Endothelial cell of umbilical vein (primary cell): Measurements from ENCODE around the gene AUTS2. TPM values are rescaled to one million over a fixed set of nuclear protein-coding genes. Genes with fewer than 3 reads are reported as not detected.

Experiments
- BruUV-seq: library from RNA; stranded (reverse); fragments of 400-500 nt; replicated peaks from 2 replicates; lab custom pipeline; 2021; lab: Mats Ljungman, UMichigan
- CTCF ChIA-PET: fragments of 300-600, 350-600 bp; sonication (Branson Sonifier 250); formaldehyde crosslinking; loops from one replicate; lab custom pipeline; 2021; ENCODE audit warnings: antibody characterized with exemption, inconsistent platforms; lab: Charles Lee
- POLR2A ChIA-PET: fragments of 300-600, 350-600 bp; sonication (Branson Sonifier 250); formaldehyde crosslinking; loops from one replicate; lab custom pipeline; 2021; ENCODE audit warnings: antibody characterized with exemption, inconsistent platforms; lab: Charles Lee
- DNase-seq: peaks from one replicate; pipeline ENCODE4 v3.0.0-alpha.2; 2011; ENCODE audit warnings: low read depth, low spot score
- FAIRE-seq: peaks from 2 replicates; lab custom pipeline; 2011; peaks lifted over from hg19 to GRCh38; lab: Jason Lieb, UNC
- H2AFZ ChIP-seq: 2 replicates; pipeline ENCODE4 v1.6.0; 2012; ENCODE audit warnings: low read depth, low read length, control low read depth, inconsistent platforms
- H3K27ac ChIP-seq: 2 replicates; pipeline ENCODE4 v1.5.1; 2011; ENCODE audit warnings: low read depth, mild to moderate bottlenecking, control low read depth, low read length, moderate library complexity; ENCODE audit not compliant: insufficient read depth
- H3K27me3 ChIP-seq, 2 experiments: 2 replicates each; pipeline versions ENCODE4 v1.6.0 to v1.6.1; 2011; ENCODE audit warnings: low read length in 2 of 2, mixed read lengths in 1 of 2; ENCODE audit not compliant: control insufficient read depth in 2 of 2, insufficient read depth in 2 of 2
- H3K36me3 ChIP-seq, 2 experiments: 2 replicates in 1 of 2; 3 replicates in 1 of 2; pipeline ENCODE4 v1.5.1; 2011; ENCODE audit warnings: low read length in 2 of 2, mild to moderate bottlenecking in 1 of 2, moderate library complexity in 1 of 2; ENCODE audit not compliant: control insufficient read depth in 2 of 2, insufficient read depth in 2 of 2; ENCODE audit errors: extremely low read depth in 1 of 2
- H3K4me1 ChIP-seq: 3 replicates; pipeline ENCODE4 v1.5.1; 2011; ENCODE audit warnings: mild to moderate bottlenecking, low read length; ENCODE audit not compliant: control insufficient read depth, insufficient read depth; ENCODE audit errors: extremely low read depth
- H3K4me2 ChIP-seq: 2 replicates; pipeline ENCODE4 v1.6.1; 2011; ENCODE audit warnings: low read length, control low read depth, mixed read lengths; ENCODE audit not compliant: insufficient read depth
- H3K4me3 ChIP-seq, 3 experiments: fragments of 200-600 bp in 1 of 3; sonication (generic), shearing (Covaris generic) in 1 of 3; replicated peaks in 1 of 3; 2 replicates each; pipeline ENCODE4 v1.5.1; 2011 to 2016; ENCODE audit warnings: control low read depth in 3 of 3, low read length in 3 of 3, mild to moderate bottlenecking in 2 of 3, inconsistent platforms in 1 of 3, low read depth in 1 of 3, moderate library complexity in 1 of 3; ENCODE audit not compliant: insufficient read depth in 1 of 3
- H3K79me2 ChIP-seq: 2 replicates; pipeline ENCODE4 v1.6.0; 2012; ENCODE audit warnings: low read length, inconsistent platforms; ENCODE audit not compliant: control insufficient read depth, insufficient read depth
- H3K9ac ChIP-seq: replicated peaks from 2 replicates; pipeline ENCODE3; 2011; ENCODE audit warnings: low read length, control low read depth; ENCODE audit not compliant: insufficient read depth; ENCODE audit errors: extremely low read depth
- H3K9me1 ChIP-seq: replicated peaks from 3 replicates; pipeline ENCODE4 v1.6.0; 2011; ENCODE audit warnings: mild to moderate bottlenecking, low read length; ENCODE audit not compliant: control insufficient read depth, insufficient read depth; ENCODE audit errors: extremely low read depth
- H3K9me3 ChIP-seq: replicated peaks from 2 replicates; pipeline ENCODE4 v1.5.1; 2012; ENCODE audit warnings: low read length, inconsistent platforms; ENCODE audit not compliant: control insufficient read depth, insufficient read depth
- H4K20me1 ChIP-seq: replicated peaks from 2 replicates; pipeline ENCODE3; 2011; ENCODE audit warnings: mild to moderate bottlenecking, low read length; ENCODE audit not compliant: control insufficient read depth, insufficient read depth; ENCODE audit errors: extremely low read depth
- EZH2 ChIP-seq: IDR thresholded peaks from 2 replicates; pipeline ENCODE4 v1.6.1; 2012; ENCODE audit warnings: borderline replicate concordance, low read depth, mild to moderate bottlenecking, moderate library complexity, low read length, inconsistent platforms; ENCODE audit not compliant: severe bottlenecking
- FOS ChIP-seq: IDR thresholded peaks from 2 replicates; pipeline ENCODE4 v1.6.1; 2011; ENCODE audit warnings: mild to moderate bottlenecking, low read length, moderate library complexity, borderline replicate concordance; ENCODE audit not compliant: insufficient read depth
- GATA2 ChIP-seq: IDR thresholded peaks from 2 replicates; pipeline ENCODE4 v1.7.0; 2011; ENCODE audit warnings: low read depth, mild to moderate bottlenecking, moderate library complexity, mixed read lengths, low read length; ENCODE audit not compliant: insufficient read length, insufficient read depth
- JUN ChIP-seq: IDR thresholded peaks from 2 replicates; pipeline ENCODE4 v1.6.1; 2011; ENCODE audit warnings: borderline replicate concordance, low read depth; ENCODE audit not compliant: insufficient read length, insufficient read depth
- MYC ChIP-seq: IDR thresholded peaks from one replicate; pipeline ENCODE4 v1.6.1; 2011; ENCODE audit warnings: mild to moderate bottlenecking, low read depth, low read length
- POLR2A ChIP-seq: IDR thresholded peaks from 2 replicates; pipeline ENCODE4 v1.6.1; 2012; ENCODE audit warnings: low read depth, mild to moderate bottlenecking, control low read depth, low read length
- POLR2AphosphoS5 ChIP-seq: IDR thresholded peaks from 2 replicates; pipeline ENCODE4 v1.6.1; 2012; ENCODE audit warnings: low read depth, mild to moderate bottlenecking, control low read depth, low read length, moderate library complexity; ENCODE audit not compliant: insufficient read depth
- dilution Hi-C: fragments of 300-500 bp; cut with MboI; formaldehyde crosslinking; loops from one replicate; pipeline ENCODE4 v1.15.0; 2019; ENCODE audit warnings: low sequenced_read_pairs; ENCODE audit not compliant: extremely low pct_ligation_motif_present
- intact Hi-C: fragments of 100-400 bp; cut with micrococcal nuclease; formaldehyde crosslinking; loops from one replicate; pipeline ENCODE4 v1.10.0; 2022
- polyA plus RNA-seq, 4 experiments: library from polyadenylated mRNA; depleted of rRNA in 3 of 4; stranded (reverse) in 3 of 4; unstranded in 1 of 4; fragments of >200 nt; gene quantifications; 2 replicates each; pipeline versions ENCODE4 v1.2.1 to v1.2.3, GENCODE V29; 2011 to 2012; ENCODE audit warnings: missing spikeins in 1 of 4
- total RNA-seq: library from RNA; stranded (reverse); gene quantifications from 2 replicates; pipeline ENCODE4 v1.2.3, GENCODE V29; 2021
- TF ChIP-seq, protein P1 (sequence below), 2 donors: IDR thresholded peaks; 1 replicate in 1 of 2; 2 replicates in 1 of 2; pipeline ENCODE4 v1.5.1; 2011; ENCODE audit warnings: low read length in 2 of 2, mild to moderate bottlenecking in 2 of 2, moderate library complexity in 2 of 2, control low read depth in 1 of 2, inconsistent platforms in 1 of 2, low read depth in 1 of 2; ENCODE audit not compliant: insufficient read depth in 1 of 2; ENCODE audit errors: extremely low read depth in 1 of 2
- TF ChIP-seq, protein P2 (sequence below): IDR thresholded peaks from 2 replicates; pipeline ENCODE4 v1.6.1; 2011; ENCODE audit not compliant: insufficient read depth, insufficient read length

The AUTS2 gene
- total and polyA plus RNA-seq, 2 donors (not counting 3 experiments of a cell fraction or from before 2014, with no cell fraction given), result 0.59 to 8.0 TPM

DNA sequence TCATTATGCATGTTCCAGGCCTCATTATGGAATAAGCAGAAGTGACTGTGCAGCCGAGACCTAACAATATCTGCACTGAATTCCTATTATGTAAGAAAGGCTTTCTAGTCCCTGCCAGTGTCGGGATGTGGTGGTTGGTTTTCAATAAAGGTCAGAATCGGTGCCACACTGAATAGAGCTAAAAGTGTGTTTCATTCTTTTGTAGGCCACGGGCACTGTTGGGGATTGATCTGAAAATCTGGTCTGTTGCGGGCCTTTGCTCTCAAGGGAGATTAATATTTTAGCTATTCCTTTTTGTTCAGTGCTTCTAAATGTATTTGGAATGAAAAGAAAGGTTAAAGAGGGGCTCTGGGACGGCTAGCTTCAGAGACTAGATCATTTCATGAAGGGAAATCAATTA lies 974.3 kb downstream of the AUTS2 start:
- FAIRE-seq (no peak), DNase-seq (no peak)
- Histone ChIP-seq H3K9me1 (no peaks in the 10 kb centered on the region), H3K36me3 (no peaks in the 10 kb centered on the region), H3K27me3 (no peaks in the 10 kb centered on the region), H4K20me1 (no peaks in the 10 kb centered on the region), H3K4me2 (no peak overlapping the region), H3K27ac (no peak overlapping the region), H3K79me2 (no peaks in the 10 kb centered on the region), H3K9ac (no peak overlapping the region), H2AFZ (no peak overlapping the region), H3K9me3 (peaks cover 2% of the 10 kb centered on the region), H3K4me1 (no peaks in the 10 kb centered on the region), H3K4me3 (no peak overlapping the region)
- dilution Hi-C loops (no loop called here), intact Hi-C loops (no loop called here)
- ChIA-PET CTCF (no interaction called here), POLR2A (no interaction called here)
- TF ChIP-seq FOS (no peak), POLR2A (no peak), POLR2AphosphoS5 (no peak), EZH2 (no peak), JUN (no peak), MYC (no peak), GATA2 (no peak)
- TF ChIP-seq, protein P1, sequence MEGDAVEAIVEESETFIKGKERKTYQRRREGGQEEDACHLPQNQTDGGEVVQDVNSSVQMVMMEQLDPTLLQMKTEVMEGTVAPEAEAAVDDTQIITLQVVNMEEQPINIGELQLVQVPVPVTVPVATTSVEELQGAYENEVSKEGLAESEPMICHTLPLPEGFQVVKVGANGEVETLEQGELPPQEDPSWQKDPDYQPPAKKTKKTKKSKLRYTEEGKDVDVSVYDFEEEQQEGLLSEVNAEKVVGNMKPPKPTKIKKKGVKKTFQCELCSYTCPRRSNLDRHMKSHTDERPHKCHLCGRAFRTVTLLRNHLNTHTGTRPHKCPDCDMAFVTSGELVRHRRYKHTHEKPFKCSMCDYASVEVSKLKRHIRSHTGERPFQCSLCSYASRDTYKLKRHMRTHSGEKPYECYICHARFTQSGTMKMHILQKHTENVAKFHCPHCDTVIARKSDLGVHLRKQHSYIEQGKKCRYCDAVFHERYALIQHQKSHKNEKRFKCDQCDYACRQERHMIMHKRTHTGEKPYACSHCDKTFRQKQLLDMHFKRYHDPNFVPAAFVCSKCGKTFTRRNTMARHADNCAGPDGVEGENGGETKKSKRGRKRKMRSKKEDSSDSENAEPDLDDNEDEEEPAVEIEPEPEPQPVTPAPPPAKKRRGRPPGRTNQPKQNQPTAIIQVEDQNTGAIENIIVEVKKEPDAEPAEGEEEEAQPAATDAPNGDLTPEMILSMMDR (IDR thresholded peaks at IDR 0.05; ENCODE audit: extremely low read depth in 1 of 2, insufficient read depth in 1 of 2, low read depth in 1 of 2, low read length in 2 of 2), result no peak
- TF ChIP-seq, protein P2, sequence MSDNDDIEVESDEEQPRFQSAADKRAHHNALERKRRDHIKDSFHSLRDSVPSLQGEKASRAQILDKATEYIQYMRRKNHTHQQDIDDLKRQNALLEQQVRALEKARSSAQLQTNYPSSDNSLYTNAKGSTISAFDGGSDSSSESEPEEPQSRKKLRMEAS, result no peak
- no TSS peak for BruUV-seq
